ENCODE measurements around the gene CCNF.
A peak's percentile ranks its signal among the peaks of the same experiment; 100 is the strongest.
"Not testable (repeated sequence)": the region's sequence is repeated elsewhere in the genome, so short reads cannot be mapped to it uniquely, and the experiment has no call there.

The CCNF gene

GRCh38 chr16:2429034-2429770 is at the start of gene CCNF:
CCNF (plus strand) TSS chr16:2429447; CDS start chr16:2429482, 35 bp downstream.
- DNase-seq, result peak; percentile 96

GRCh38 chr16:2383501-2383900 is 45.7 kb upstream of the CCNF start:
- DNase-seq, result no peak

- no peak for DNase-seq
Observed at GRCh38 chr16:2384426-2384825, 44.8 kb upstream of the CCNF start.

GRCh38 chr16:2385190-2385836 is 43.9 kb upstream of the CCNF start:
- no peak for DNase-seq

- DNase-seq, result not testable (repeated sequence)
Observed at GRCh38 chr16:2385982-2386381, 43.3 kb upstream of the CCNF start.

- no peak for DNase-seq
Observed at GRCh38 chr16:2386990-2387389, 42.3 kb upstream of the CCNF start.

GRCh38 chr16:2388139-2388874 is 40.9 kb upstream of the CCNF start:
- DNase-seq, result no peak

GRCh38 chr16:2388875-2389433 is 40.3 kb upstream of the CCNF start:
- DNase-seq, result peak; percentile 30

- no peak for DNase-seq
Observed at GRCh38 chr16:2392025-2392424, 37.2 kb upstream of the CCNF start.

- DNase-seq, result no peak
Observed at GRCh38 chr16:2398520-2398919, 30.7 kb upstream of the CCNF start.

GRCh38 chr16:2404099-2404498 is 25.1 kb upstream of the CCNF start:
- no peak for DNase-seq

GRCh38 chr16:2415085-2415484 is 14.2 kb upstream of the CCNF start:
- DNase-seq, result no peak

- no peak for DNase-seq
Observed at GRCh38 chr16:2420035-2420434, 9.2 kb upstream of the CCNF start.

GRCh38 chr16:2422123-2422867 is 7.0 kb upstream of the CCNF start:
- DNase-seq, result no peak

GRCh38 chr16:2424061-2425007 is 4.9 kb upstream of the CCNF start:
- DNase-seq, result no peak

GRCh38 chr16:2425008-2425518 is 4.2 kb upstream of the CCNF start:
- DNase-seq, result no peak

- no peak for DNase-seq
Observed at GRCh38 chr16:2425825-2426430, 3.3 kb upstream of the CCNF start.

- DNase-seq, result no peak
Observed at GRCh38 chr16:2426941-2427361, 2.3 kb upstream of the CCNF start.

- DNase-seq, result no peak
Observed at GRCh38 chr16:2427526-2427925, 1.7 kb upstream of the CCNF start.

GRCh38 chr16:2428051-2428783 is 1.0 kb upstream of the CCNF start:
- peak; percentile 26 for DNase-seq

GRCh38 chr16:2428784-2429033 is 538 bp upstream of the CCNF start:
- no peak for DNase-seq

Measured in fibroblast of skin of right quadriceps (primary cell).